GM23248 (cell line): ENCODE data around the gene FAM20C. TPM values are rescaled to one million over a fixed set of nuclear protein-coding genes. Genes with fewer than 3 reads are reported as not detected.

ENCODE experiments used
- DNase-seq: peaks from one replicate; pipeline ENCODE4 v3.0.0-alpha.2; 2015
- H2AFZ ChIP-seq: fragments of 200-600 bp; sonication (generic); 2 replicates; pipeline ENCODE4 v1.6.1; 2016; ENCODE audit warnings: antibody characterized with exemption
- H3F3A ChIP-seq: fragments of 200-600 bp; sonication (generic); 2 replicates; pipeline ENCODE4 v1.6.1; 2016; ENCODE audit warnings: mild to moderate bottlenecking, antibody characterized with exemption, mixed run types; ENCODE audit not compliant: insufficient read depth
- H3K27ac ChIP-seq: fragments of 200-600 bp; sonication (generic); 2 replicates; pipeline ENCODE4 v1.5.1; 2016; ENCODE audit warnings: mild to moderate bottlenecking
- H3K27me3 ChIP-seq: fragments of 200-600 bp; sonication (generic); replicated peaks from 2 replicates; pipeline ENCODE4 v1.6.1; 2016; ENCODE audit warnings: mild to moderate bottlenecking; ENCODE audit not compliant: insufficient read depth
- H3K36me3 ChIP-seq: fragments of 200-600 bp; sonication (generic); 2 replicates; pipeline ENCODE4 v1.6.1; 2016; ENCODE audit warnings: low read depth, mild to moderate bottlenecking
- H3K4me1 ChIP-seq: fragments of 200-600 bp; sonication (generic); 2 replicates; pipeline ENCODE4 v1.6.1; 2016; ENCODE audit warnings: mild to moderate bottlenecking; ENCODE audit not compliant: insufficient read depth
- H3K4me2 ChIP-seq: fragments of 200-600 bp; sonication (generic); one replicate; pipeline ENCODE4 v1.6.1; 2016; ENCODE audit warnings: mild to moderate bottlenecking; ENCODE audit not compliant: unreplicated experiment
- H3K4me3 ChIP-seq: fragments of 200-600 bp; sonication (generic); 2 replicates; pipeline ENCODE4 v1.5.1; 2016; ENCODE audit warnings: mild to moderate bottlenecking
- H3K79me2 ChIP-seq: fragments of 200-600 bp; sonication (generic); 2 replicates; pipeline ENCODE4 v1.6.1; 2016; ENCODE audit warnings: mild to moderate bottlenecking; ENCODE audit not compliant: insufficient read depth
- H3K9ac ChIP-seq: fragments of 200-600 bp; sonication (generic); 2 replicates; pipeline ENCODE4 v1.6.1; 2016; ENCODE audit warnings: mild to moderate bottlenecking
- H3K9me2 ChIP-seq: fragments of 200-600 bp; sonication (generic); 2 replicates; pipeline ENCODE4 v1.6.1; 2016; ENCODE audit warnings: mixed run types, mild to moderate bottlenecking, moderate library complexity; ENCODE audit not compliant: insufficient read depth
- H3K9me3 ChIP-seq: fragments of 200-600 bp; sonication (generic); one replicate; pipeline ENCODE4 v1.6.1; 2017; ENCODE audit warnings: low read depth
- H4K20me1 ChIP-seq: fragments of 200-600 bp; sonication (generic); 2 replicates; pipeline ENCODE4 v1.6.0; 2016; ENCODE audit not compliant: insufficient read depth
- EZH2 ChIP-seq: fragments of 200-600 bp; sonication (generic); IDR thresholded peaks from 2 replicates; pipeline ENCODE4 v1.6.1; 2018; ENCODE audit warnings: antibody characterized with exemption, mild to moderate bottlenecking; ENCODE audit not compliant: insufficient read depth, poor library complexity, severe bottlenecking
- EZH2phosphoT487 ChIP-seq: fragments of 200-600 bp; sonication (generic); IDR thresholded peaks from 2 replicates; pipeline ENCODE4 v1.6.1; 2018; ENCODE audit warnings: antibody characterized with exemption, moderate library complexity, mild to moderate bottlenecking, low read depth; ENCODE audit not compliant: insufficient read depth
- WGBS, 2 experiments: methylation state at CpG; one replicate each; pipeline ENCODE4 v1.1.6; 2015 to 2017; ENCODE audit warnings: low lambda C conversion rate in 2 of 2, low coverage in 1 of 2; ENCODE audit errors: missing lambda C conversion rate in 2 of 2; 5-methylcytosine and 5-hydroxymethylcytosine counted together
- in situ Hi-C: fragments of 300-500 bp; cut with MboI; formaldehyde crosslinking; loops from 2 replicates; pipeline ENCODE4 v1.15.0; 2020
- polyA plus RNA-seq: library from polyadenylated mRNA; unstranded; fragments of >200 nt; fragmentation: Nextera tagmentation; extraction: Ambion mirVana; gene quantifications from 2 replicates; pipeline ENCODE4 v1.2.1, GENCODE V29; 2016
- total RNA-seq: library from RNA; depleted of rRNA; stranded (reverse); fragments of >200 nt; shearing (Covaris generic); gene quantifications from 2 replicates; pipeline ENCODE4 v1.2.3, GENCODE V29; 2014

The FAM20C gene
- total and polyA plus RNA-seq, 2 experiments from 2014 or later: 13.5 to 63.8 TPM

GRCh38 chr7:209906-210305 is 17.5 kb downstream of the FAM20C start:
- Histone ChIP-seq H3K36me3 (no peaks in the 10 kb centered on the region; the same call in 1 of the 2 replicates), H3K9ac (no peak overlapping the region), H2AFZ (no peak overlapping the region), H3K9me2 (no peaks in the 10 kb centered on the region), H3K4me2 (no peak overlapping the region), H3K27me3 (no peaks in the 10 kb centered on the region), H4K20me1 (no peaks in the 10 kb centered on the region), H3K27ac (no peak overlapping the region), H3K4me3 (no peak overlapping the region), H3K4me1 (no peaks in the 10 kb centered on the region; the same call in 1 of the 2 replicates), H3K79me2 (peaks cover 36% of the 10 kb centered on the region), H3F3A (no peaks in the 10 kb centered on the region), H3K9me3 (no peaks in the 10 kb centered on the region)
- 88 to 92% methylated on average over 21 to 22 of the region's 24 CpGs for WGBS, 2 experiments
- in situ Hi-C loops: no loop called here
- TF ChIP-seq EZH2phosphoT487 (no peak), EZH2 (no peak)
- no peak for DNase-seq

- Histone ChIP-seq H3K27me3 (no peaks in the 10 kb centered on the region), H3F3A (no peaks in the 10 kb centered on the region), H3K4me1 (no peaks in the 10 kb centered on the region; the same call in 1 of the 2 replicates), H3K27ac (no peak overlapping the region), H3K36me3 (no peaks in the 10 kb centered on the region; the same call in 1 of the 2 replicates), H3K4me2 (no peak overlapping the region), H3K4me3 (no peak overlapping the region), H3K9me3 (no peaks in the 10 kb centered on the region), H2AFZ (no peak overlapping the region), H3K9ac (no peak overlapping the region), H3K79me2 (peaks cover 38% of the 10 kb centered on the region), H3K9me2 (no peaks in the 10 kb centered on the region), H4K20me1 (no peaks in the 10 kb centered on the region)
- WGBS, 2 experiments: 93 to 98% methylated on average over 28 to 31 of the region's 31 CpGs
- TF ChIP-seq EZH2: no peak
- no peak for TF ChIP-seq EZH2phosphoT487
- no peak for DNase-seq
- in situ Hi-C loops: no loop called here
Measured at GRCh38 chr7:210401-210925, 18.1 kb downstream of the FAM20C start.

- Histone ChIP-seq H3F3A (no peaks in the 10 kb centered on the region), H3K79me2 (peaks cover 38% of the 10 kb centered on the region), H3K4me3 (no peak overlapping the region), H2AFZ (no peak overlapping the region), H3K4me2 (no peak overlapping the region), H3K27ac (no peak overlapping the region), H3K9me3 (no peaks in the 10 kb centered on the region), H3K27me3 (no peaks in the 10 kb centered on the region), H3K4me1 (no peaks in the 10 kb centered on the region; the same call in 1 of the 2 replicates), H3K9me2 (no peaks in the 10 kb centered on the region), H4K20me1 (no peaks in the 10 kb centered on the region), H3K9ac (no peak overlapping the region), H3K36me3 (no peaks in the 10 kb centered on the region; the same call in 1 of the 2 replicates)
- WGBS, 2 experiments: 89 to 90% methylated on average over 12 to 21 of the region's 21 CpGs
- TF ChIP-seq EZH2 (no peak), EZH2phosphoT487 (no peak)
- no peak for DNase-seq
- in situ Hi-C loops: no loop called here
Measured at GRCh38 chr7:211033-211714, 18.8 kb downstream of the FAM20C start.

GRCh38 chr7:211715-212058 is 19.3 kb downstream of the FAM20C start:
- Histone ChIP-seq H2AFZ (no peak overlapping the region), H4K20me1 (no peaks in the 10 kb centered on the region), H3K9me3 (no peaks in the 10 kb centered on the region), H3K4me3 (no peak overlapping the region), H3K36me3 (no peaks in the 10 kb centered on the region; the same call in 1 of the 2 replicates), H3F3A (no peaks in the 10 kb centered on the region), H3K27ac (no peak overlapping the region), H3K27me3 (no peaks in the 10 kb centered on the region), H3K4me2 (no peak overlapping the region), H3K9me2 (no peaks in the 10 kb centered on the region), H3K4me1 (no peaks in the 10 kb centered on the region; the same call in 1 of the 2 replicates), H3K9ac (no peak overlapping the region), H3K79me2 (peaks cover 38% of the 10 kb centered on the region)
- DNase-seq: no peak
- no peak for TF ChIP-seq EZH2
- no peak for TF ChIP-seq EZH2phosphoT487
- in situ Hi-C loops: no loop called here
- 89 to 91% methylated on average over 18 to 19 of the region's 19 CpGs for WGBS, 2 experiments
